NCI-H146 treated with DMSO at 0.1 percent for 48 hours (cell line): ENCODE measurements around the gene ALKBH7.
"Not testable (repeated sequence)": the region's sequence is repeated elsewhere in the genome, so short reads cannot be mapped to it uniquely, and the experiment has no call there.

Source experiments
- DNase-seq: peaks from one replicate; lab custom pipeline; 2025; ENCODE audit not compliant: unreplicated experiment; lab: John Stamatoyannopoulos, UW

ALKBH7 gene

GRCh38 chr19:6400062-6400944 is 27.7 kb downstream of the ALKBH7 start:
- DNase-seq, result not testable (repeated sequence)

- DNase-seq, result no peak
Observed at GRCh38 chr19:6402058-6402457, 29.5 kb downstream of the ALKBH7 start.

GRCh38 chr19:6402837-6403608 is 30.4 kb downstream of the ALKBH7 start:
- no peak for DNase-seq

- DNase-seq, result no peak
Observed at GRCh38 chr19:6406401-6406800, 33.8 kb downstream of the ALKBH7 start.

GRCh38 chr19:6409346-6409745 is 36.8 kb downstream of the ALKBH7 start:
- DNase-seq, result no peak

GRCh38 chr19:6412061-6412446 is 39.5 kb downstream of the ALKBH7 start:
- no peak for DNase-seq

GRCh38 chr19:6412447-6413091 is 40.0 kb downstream of the ALKBH7 start:
- no peak for DNase-seq

- no peak for DNase-seq
Observed at GRCh38 chr19:6413291-6413690, 40.7 kb downstream of the ALKBH7 start.

- no peak for DNase-seq
Observed at GRCh38 chr19:6413721-6414643, 41.4 kb downstream of the ALKBH7 start.

- DNase-seq, result no peak
Observed at GRCh38 chr19:6414793-6415590, 42.4 kb downstream of the ALKBH7 start.

- no peak for DNase-seq
Observed at GRCh38 chr19:6415591-6416190, 43.1 kb downstream of the ALKBH7 start.

- no peak for DNase-seq
Observed at GRCh38 chr19:6416658-6417405, 44.2 kb downstream of the ALKBH7 start.

GRCh38 chr19:6417713-6418561 is 45.3 kb downstream of the ALKBH7 start:
- DNase-seq, result no peak

GRCh38 chr19:6418562-6418932 is 46.0 kb downstream of the ALKBH7 start:
- DNase-seq, result no peak

- no peak for DNase-seq
Observed at GRCh38 chr19:6421075-6422014, 48.8 kb downstream of the ALKBH7 start.

- DNase-seq, result no peak
Observed at GRCh38 chr19:6423499-6424194, 51.1 kb downstream of the ALKBH7 start.
